RWPE2 (cell line): ENCODE measurements around the gene SSR2.

Source experiments
- ATAC-seq: fragments of 200-7000 bp; cut with Tn5 transposase; 3 replicates; pipeline ENCODE4 v1.9.1; 2021; ENCODE audit warnings: low read depth
- DNase-seq: peaks from one replicate; pipeline ENCODE4 v3.0.0-alpha.2; 2020; ENCODE audit warnings: low spot score
- H3K27ac ChIP-seq: fragments of 450-650 bp; 2 replicates; pipeline ENCODE4 v1.5.1; 2017; ENCODE audit warnings: mild to moderate bottlenecking; ENCODE audit not compliant: poor library complexity, severe bottlenecking
- H3K27me3 ChIP-seq: fragments of 250-450 bp; sonication (Bioruptor Pico); 2 replicates; pipeline ENCODE4 v1.5.1; 2021; ENCODE audit warnings: mild to moderate bottlenecking, moderate library complexity; ENCODE audit not compliant: insufficient read depth, poor library complexity, severe bottlenecking
- H3K36me3 ChIP-seq: fragments of 250-450 bp; sonication (Bioruptor Pico); 2 replicates; pipeline ENCODE4 v1.5.1; 2020; ENCODE audit warnings: low read depth, mild to moderate bottlenecking, moderate library complexity
- H3K4me1 ChIP-seq: fragments of 250-450 bp; sonication (Bioruptor Pico); 2 replicates; pipeline ENCODE4 v1.5.1; 2021; ENCODE audit warnings: mild to moderate bottlenecking, moderate library complexity; ENCODE audit not compliant: insufficient read depth, poor library complexity, severe bottlenecking
- H3K4me3 ChIP-seq: fragments of 250-450 bp; sonication (Bioruptor Pico); 2 replicates; pipeline ENCODE4 v1.5.1; 2021; ENCODE audit warnings: mild to moderate bottlenecking, moderate library complexity; ENCODE audit not compliant: severe bottlenecking
- H3K9me3 ChIP-seq: fragments of 250-450 bp; sonication (Bioruptor Pico); 2 replicates; pipeline ENCODE4 v1.5.1; 2021; ENCODE audit warnings: mild to moderate bottlenecking, moderate library complexity; ENCODE audit not compliant: severe bottlenecking
- TF ChIP-seq, protein P1 (sequence below): fragments of 450-650 bp; IDR thresholded peaks from one replicate; pipeline ENCODE4 v1.5.1; 2017; ENCODE audit warnings: mild to moderate bottlenecking, moderate library complexity; ENCODE audit not compliant: poor library complexity, severe bottlenecking

SSR2 gene

DNA sequence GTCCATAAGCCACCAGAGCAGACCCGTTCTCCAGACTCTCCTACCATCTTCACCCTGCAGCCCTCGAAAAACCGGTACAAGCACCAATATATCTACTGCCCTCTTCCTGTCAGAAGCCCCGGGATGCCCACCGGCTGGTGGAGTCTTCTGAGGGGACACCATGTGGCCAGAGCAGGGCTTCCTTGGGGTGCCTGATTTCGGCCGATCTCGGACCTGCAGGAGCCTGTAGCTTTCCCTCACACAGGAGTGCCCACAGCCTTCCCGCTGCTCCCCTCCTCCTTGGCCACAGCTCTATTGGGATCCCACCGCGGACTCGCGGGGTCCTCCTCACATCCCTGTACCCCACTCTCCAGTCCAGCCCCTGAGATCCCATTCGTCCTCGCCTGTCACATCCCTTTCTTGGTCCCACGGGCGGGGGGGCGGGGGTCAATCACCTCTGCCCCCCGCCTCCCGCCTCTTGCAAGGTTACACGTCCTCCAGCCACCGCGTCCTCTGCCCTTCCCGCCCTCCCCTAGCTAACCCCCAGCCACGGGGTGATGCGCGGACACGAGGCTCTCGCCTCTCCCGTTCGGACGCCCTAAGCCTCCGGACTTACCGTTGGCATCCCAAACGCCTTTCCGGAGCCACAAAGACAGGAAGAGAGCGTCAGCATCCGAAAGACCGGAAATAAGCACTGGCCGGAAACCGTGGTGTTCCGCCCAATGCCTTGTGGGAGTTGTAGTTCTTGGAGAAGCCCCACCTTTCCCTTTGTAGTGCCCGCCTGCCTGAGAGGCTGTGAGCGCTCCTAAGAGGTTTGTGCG, at the start of gene SSR2:
Gene SSR2, minus strand, starts transcription at position 659 of the 800 bp plus-strand sequence. CDS start 784 bp downstream, outside the sequence.
- peaks cover 4% of the 10 kb centered on the region for H3K4me1 ChIP-seq
- TF ChIP-seq, protein P1, sequence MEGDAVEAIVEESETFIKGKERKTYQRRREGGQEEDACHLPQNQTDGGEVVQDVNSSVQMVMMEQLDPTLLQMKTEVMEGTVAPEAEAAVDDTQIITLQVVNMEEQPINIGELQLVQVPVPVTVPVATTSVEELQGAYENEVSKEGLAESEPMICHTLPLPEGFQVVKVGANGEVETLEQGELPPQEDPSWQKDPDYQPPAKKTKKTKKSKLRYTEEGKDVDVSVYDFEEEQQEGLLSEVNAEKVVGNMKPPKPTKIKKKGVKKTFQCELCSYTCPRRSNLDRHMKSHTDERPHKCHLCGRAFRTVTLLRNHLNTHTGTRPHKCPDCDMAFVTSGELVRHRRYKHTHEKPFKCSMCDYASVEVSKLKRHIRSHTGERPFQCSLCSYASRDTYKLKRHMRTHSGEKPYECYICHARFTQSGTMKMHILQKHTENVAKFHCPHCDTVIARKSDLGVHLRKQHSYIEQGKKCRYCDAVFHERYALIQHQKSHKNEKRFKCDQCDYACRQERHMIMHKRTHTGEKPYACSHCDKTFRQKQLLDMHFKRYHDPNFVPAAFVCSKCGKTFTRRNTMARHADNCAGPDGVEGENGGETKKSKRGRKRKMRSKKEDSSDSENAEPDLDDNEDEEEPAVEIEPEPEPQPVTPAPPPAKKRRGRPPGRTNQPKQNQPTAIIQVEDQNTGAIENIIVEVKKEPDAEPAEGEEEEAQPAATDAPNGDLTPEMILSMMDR: no peak
- no peaks in the 10 kb centered on the region for H3K27me3 ChIP-seq
- peak; percentile 85 for DNase-seq
- H3K36me3 ChIP-seq: peaks cover 46% of the 10 kb centered on the region
- peak; percentile 98 for ATAC-seq
- H3K4me3 ChIP-seq: peak within 1 kb of the TSS; percentile 78
- H3K9me3 ChIP-seq: no peaks in the 10 kb centered on the region
- H3K27ac ChIP-seq: peak within 1 kb of the TSS; percentile 47

DNA sequence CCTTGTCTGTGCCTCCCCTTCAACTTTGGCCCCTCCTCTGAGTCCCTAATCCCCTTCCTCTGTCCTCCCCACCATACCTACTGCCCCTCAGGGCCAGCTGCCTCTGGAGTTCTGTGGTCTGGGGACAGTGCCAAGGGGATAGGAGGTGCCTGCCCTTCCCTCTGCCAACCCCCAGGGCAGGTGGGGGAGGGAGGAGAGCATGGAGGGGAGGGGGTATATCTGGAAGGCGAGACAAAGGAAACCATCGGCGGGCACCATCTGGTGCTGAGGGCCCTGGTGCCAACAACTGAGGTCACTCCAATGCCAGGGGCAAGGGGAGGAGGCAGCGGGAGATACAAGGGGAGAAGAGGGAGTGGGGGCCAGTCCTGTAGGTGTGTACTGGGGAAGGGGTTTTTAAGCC, 49.8 kb upstream of the SSR2 start:
- ATAC-seq: no peak
- TF ChIP-seq, protein P1: no peak
- no peak overlapping the region for H3K27ac ChIP-seq

DNA sequence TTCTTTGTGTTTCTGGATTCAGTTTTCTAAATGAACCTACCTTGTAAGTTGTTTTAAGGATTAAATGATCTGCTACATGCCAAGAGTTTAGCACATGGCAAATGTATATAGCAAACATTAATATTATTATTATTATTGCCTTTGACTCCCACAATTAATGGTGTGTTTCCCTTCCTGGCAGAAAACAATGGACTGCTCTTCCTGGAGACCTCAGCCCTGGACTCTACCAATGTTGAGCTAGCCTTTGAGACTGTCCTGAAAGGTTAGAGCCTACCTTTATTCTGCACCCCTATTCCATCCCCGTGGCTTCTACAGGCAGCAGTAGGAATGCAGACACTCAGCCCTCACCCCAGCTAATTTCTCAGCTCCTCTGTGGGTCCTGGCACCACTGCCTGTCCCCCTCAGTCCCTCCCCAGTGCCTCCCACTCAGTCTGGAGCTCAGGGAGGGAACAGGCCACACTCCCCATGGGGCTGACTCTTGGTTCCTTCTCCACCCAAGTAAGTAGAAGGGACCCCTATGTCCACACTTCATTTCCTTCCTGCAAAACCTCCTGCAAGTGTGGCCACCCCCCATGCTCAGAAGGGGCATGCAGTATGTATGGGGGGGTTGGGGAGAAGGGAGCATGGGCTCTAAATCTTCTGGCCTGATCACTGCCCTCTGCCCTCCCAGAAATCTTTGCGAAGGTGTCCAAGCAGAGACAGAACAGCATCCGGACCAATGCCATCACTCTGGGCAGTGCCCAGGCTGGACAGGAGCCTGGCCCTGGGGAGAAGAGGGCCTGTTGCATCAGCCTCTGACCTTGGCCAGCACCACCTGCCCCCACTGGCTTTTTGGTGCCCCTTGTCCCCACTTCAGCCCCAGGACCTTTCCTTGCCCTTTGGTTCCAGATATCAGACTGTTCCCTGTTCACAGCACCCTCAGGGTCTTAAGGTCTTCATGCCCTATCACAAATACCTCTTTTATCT, 49.0 kb upstream of the SSR2 start:
- H3K36me3 ChIP-seq: peaks cover 47% of the 10 kb centered on the region
- ATAC-seq: no peak
- no peaks in the 10 kb centered on the region for H3K4me1 ChIP-seq
- DNase-seq: no peak
- TF ChIP-seq, protein P1: no peak
- H3K9me3 ChIP-seq: no peaks in the 10 kb centered on the region
- no peaks in the 10 kb centered on the region for H3K27me3 ChIP-seq
- H3K4me3 ChIP-seq: no peak overlapping the region
- no peak overlapping the region for H3K27ac ChIP-seq

More for the DNA sequence above, 49.8 kb upstream of the SSR2 start:
- DNase-seq: no peak
- H3K4me3 ChIP-seq: no peak overlapping the region
- H3K4me1 ChIP-seq: no peaks in the 10 kb centered on the region
- no peaks in the 10 kb centered on the region for H3K27me3 ChIP-seq
- peaks cover 45% of the 10 kb centered on the region for H3K36me3 ChIP-seq
- H3K9me3 ChIP-seq: no peaks in the 10 kb centered on the region

DNA sequence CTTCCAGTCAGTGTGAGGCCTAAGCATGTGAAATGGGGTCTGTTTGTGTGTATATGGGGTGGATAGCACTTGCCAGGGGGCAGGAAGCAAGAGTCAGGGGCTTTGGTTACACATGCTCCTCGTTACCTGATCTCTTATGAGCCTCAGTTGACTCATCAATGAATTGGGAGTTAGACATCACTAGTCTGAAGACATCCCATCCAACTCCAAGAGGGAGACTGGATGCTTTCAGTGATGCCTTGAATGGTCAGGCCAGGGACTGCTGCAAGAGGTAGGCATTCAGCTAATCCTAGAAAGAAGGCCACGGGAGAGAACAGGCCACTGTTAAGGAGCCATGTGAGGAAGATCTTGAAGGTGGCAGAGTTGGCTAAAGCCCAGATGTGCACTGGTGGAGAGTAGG, 46.5 kb upstream of the SSR2 start:
- no peak for ATAC-seq
- TF ChIP-seq, protein P1: no peak
- Histone ChIP-seq H3K9me3 (no peaks in the 10 kb centered on the region), H3K4me1 (peaks cover 2% of the 10 kb centered on the region), H3K27me3 (no peaks in the 10 kb centered on the region), H3K27ac (no peak overlapping the region), H3K36me3 (peaks cover 53% of the 10 kb centered on the region), H3K4me3 (no peak overlapping the region)
- no peak for DNase-seq
